GM12878 (cell line): ENCODE measurements around the gene NACA. TPM values are rescaled to one million over a fixed set of nuclear protein-coding genes. Genes with fewer than 3 reads are reported as not detected.

Experiments
- BCL11A ChIP-seq: IDR thresholded peaks from 2 replicates; pipeline ENCODE4 v1.6.1; 2011; ENCODE audit warnings: low read depth, low read length
- EGR1 ChIP-seq, 2 experiments: IDR thresholded peaks; 1 replicate in 1 of 2; 2 replicates in 1 of 2; pipeline ENCODE4 v1.6.1; 2011 to 2012; ENCODE audit warnings: low read depth in 2 of 2, low read length in 2 of 2, borderline replicate concordance in 1 of 2, mild to moderate bottlenecking in 1 of 2, moderate library complexity in 1 of 2
- HDGF ChIP-seq: fragments of 450-650 bp; IDR thresholded peaks from 2 replicates; pipeline ENCODE4 v1.6.1; 2016; ENCODE audit warnings: antibody characterized with exemption
- KDM1A ChIP-seq: fragments of 200-600 bp; sonication (generic); IDR thresholded peaks from 2 replicates; pipeline ENCODE4 v1.6.1; 2016; ENCODE audit warnings: borderline replicate concordance
- NBN ChIP-seq: fragments of 450-650 bp; IDR thresholded peaks from 2 replicates; pipeline ENCODE4 v1.6.1; 2016
- NFIC ChIP-seq: IDR thresholded peaks from 2 replicates; pipeline ENCODE4 v1.6.1; 2012; ENCODE audit warnings: low read depth, mild to moderate bottlenecking, inconsistent platforms, low read length, moderate library complexity
- NR2F1 ChIP-seq: fragments of 450-650 bp; conservative IDR thresholded peaks from 2 replicates; pipeline ENCODE4 v1.6.1; 2017; ENCODE audit warnings: mild to moderate bottlenecking
- RELA ChIP-seq: fragments of 450-650 bp; IDR thresholded peaks from 2 replicates; pipeline ENCODE4 v1.8.0; 2014; ENCODE audit warnings: borderline replicate concordance; ENCODE audit not compliant: partially characterized antibody
- REST ChIP-seq: IDR thresholded peaks from 2 replicates; pipeline ENCODE4 v1.6.1; 2012; ENCODE audit warnings: mild to moderate bottlenecking, low read depth, low read length
- SKIL ChIP-seq: fragments of 450-650 bp; IDR thresholded peaks from 2 replicates; pipeline ENCODE4 v1.6.1; 2017; ENCODE audit warnings: mild to moderate bottlenecking, low read depth, inconsistent platforms; ENCODE audit not compliant: poor library complexity, severe bottlenecking
- SMC3 ChIP-seq: IDR thresholded peaks from 2 replicates; pipeline ENCODE4 v1.6.1; 2011; ENCODE audit warnings: low read length, improper control_type of control experiment, borderline replicate concordance
- SREBF1 ChIP-seq: IDR thresholded peaks from 2 replicates; pipeline ENCODE4 v1.6.1; 2012; ENCODE audit warnings: mild to moderate bottlenecking, low read length
- USF1 ChIP-seq: IDR thresholded peaks from 2 replicates; pipeline ENCODE4 v1.6.1; 2011; ENCODE audit warnings: borderline replicate concordance, low read depth, mild to moderate bottlenecking, moderate library complexity, mixed read lengths, low read length; ENCODE audit not compliant: insufficient read depth; ENCODE audit errors: extremely low read length
- YBX1 ChIP-seq: fragments of 450-650 bp; IDR thresholded peaks from 2 replicates; pipeline ENCODE4 v1.6.1; 2016; ENCODE audit warnings: antibody characterized with exemption
- ZBED1 ChIP-seq: IDR thresholded peaks from 2 replicates; pipeline ENCODE4 v1.6.1; 2016; ENCODE audit warnings: borderline replicate concordance
- ZNF274 ChIP-seq: IDR thresholded peaks from one replicate; pipeline ENCODE4 v1.8.0; 2011; ENCODE audit not compliant: insufficient read length, insufficient read depth
- ZNF592 ChIP-seq: fragments of 450-650 bp; IDR thresholded peaks from 2 replicates; pipeline ENCODE4 v1.6.1; 2017; ENCODE audit warnings: mild to moderate bottlenecking, moderate library complexity
- ZNF622 ChIP-seq: fragments of 450-650 bp; IDR thresholded peaks from 2 replicates; pipeline ENCODE4 v1.6.1; 2017; ENCODE audit warnings: mild to moderate bottlenecking, inconsistent platforms
- polyA plus RNA-seq, 11 experiments: library from polyadenylated mRNA; depleted of rRNA in 4 of 11; unstranded in 6 of 11; stranded (reverse) in 5 of 11; fragments of >200 nt; fragmentation: Nextera tagmentation in 4 of 11; fragmentation: Illumina TruSeq in 1 of 11; extraction: Ambion mirVana in 4 of 11; extraction: Trizol in 1 of 11; gene quantifications; 1 replicate in 1 of 11; 2 replicates in 10 of 11; pipeline versions ENCODE4 v1.2.1 to v1.2.3, GENCODE V29; 2011 to 2016; ENCODE audit warnings: inconsistent platforms in 2 of 11, missing spikeins in 2 of 11, low read depth in 1 of 11
- total RNA-seq, 4 experiments: library from RNA; depleted of rRNA in 3 of 4; stranded (reverse); fragments of >200 nt in 3 of 4; fragmentation: Illumina TruSeq in 1 of 4; extraction: Trizol in 1 of 4; gene quantifications; 2 replicates each; pipeline versions ENCODE4 v1.2.1 to v1.2.3, GENCODE V29; 2013 to 2021

The NACA gene
- total and polyA plus RNA-seq, 10 of the 15 experiments (the other 5 are each of a cell fraction or from before 2014, with no cell fraction given): 1,181 to 2,782 (median 1,905) TPM

- TF ChIP-seq EGR1 (IDR thresholded peaks at IDR 0.05; ENCODE audit: borderline replicate concordance in 1 of 2, low read depth in 2 of 2, low read length in 2 of 2): peak; percentile 56 to 86
- TF ChIP-seq ZNF622: no peak
- TF ChIP-seq ZNF274: no peak
- TF ChIP-seq RELA: peak; percentile 80
- 0 out of 2 replicates have a peak, but pooled peaks have one; percentile 28 for TF ChIP-seq ZBED1
- TF ChIP-seq YBX1: no peak
- 0 out of 2 replicates have a peak, but pooled peaks have one; percentile 32 for TF ChIP-seq REST
- peak; percentile 81; the same call in 1 of the 2 replicates for TF ChIP-seq HDGF
- no peak for TF ChIP-seq KDM1A
- peak; percentile 68 for TF ChIP-seq NR2F1
- TF ChIP-seq SMC3: no peak
- peak; percentile 56; the same call in 1 of the 2 replicates for TF ChIP-seq ZNF592
- peak; percentile 97 for TF ChIP-seq NBN
- no peak for TF ChIP-seq USF1
- peak; percentile 49 for TF ChIP-seq SKIL
- peak; percentile 84 for TF ChIP-seq SREBF1
- TF ChIP-seq BCL11A: 0 out of 2 replicates have a peak, but pooled peaks have one; percentile 19
- TF ChIP-seq NFIC: peak; percentile 43; the same call in 1 of the 2 replicates
Measured at GRCh38 chr12:56724972-56725722, at the start of gene NACA (continued).
